WTC11 (cell line): ENCODE results near the gene SCRG1. TPM values are rescaled to one million over a fixed set of nuclear protein-coding genes. Genes with fewer than 3 reads are reported as not detected.

Source experiments
- ATAC-seq: fragments of 200-7000 bp; cut with Tn5 transposase; 2 replicates; pipeline ENCODE4 v1.10.0; 2021; ENCODE audit warnings: mild to moderate bottlenecking, moderate library complexity
- CTCF ChIA-PET: fragments of 300-600 bp; sonication (Branson Sonifier 250); formaldehyde crosslinking; loops from one replicate; lab custom pipeline; 2021; ENCODE audit warnings: antibody characterized with exemption; lab: Charles Lee
- POLR2A ChIA-PET: fragments of 350-600 bp; sonication (Branson Sonifier 250); formaldehyde crosslinking; loops from one replicate; lab custom pipeline; 2021; ENCODE audit warnings: antibody characterized with exemption; lab: Charles Lee
- DNase-seq: peaks from one replicate; pipeline ENCODE4 v3.0.0; 2021; ENCODE audit warnings: low spot score
- H3K27ac Mint-ChIP-seq: 2 replicates; pipeline ENCODE4 v1.8.0; 2021; ENCODE audit warnings: mixed read lengths
- H3K27me3 Mint-ChIP-seq: 2 replicates; pipeline ENCODE4 v1.8.0; 2021; ENCODE audit warnings: low read depth, mild to moderate bottlenecking, moderate library complexity, mixed read lengths
- H3K36me3 Mint-ChIP-seq: 2 replicates; pipeline ENCODE4 v1.8.0; 2021; ENCODE audit warnings: mixed read lengths
- H3K4me1 Mint-ChIP-seq: 2 replicates; pipeline ENCODE4 v1.8.0; 2022; ENCODE audit warnings: mixed read lengths
- H3K4me3 Mint-ChIP-seq: 2 replicates; pipeline ENCODE4 v1.8.0; 2021; ENCODE audit warnings: mild to moderate bottlenecking, moderate library complexity, mixed read lengths
- H3K9me3 Mint-ChIP-seq: 2 replicates; pipeline ENCODE4 v1.8.0; 2021; ENCODE audit warnings: mixed read lengths
- ATF1 ChIP-seq: sonication (generic); formaldehyde crosslinking; IDR thresholded peaks from 2 replicates; pipeline ENCODE4 v1.8.1; 2023; ENCODE audit warnings: mild to moderate bottlenecking, moderate library complexity, missing genetic modification reagents
- EMX1 ChIP-seq: fragments of 250-450 bp; sonication (Bioruptor Pico); IDR thresholded peaks from 2 replicates; pipeline ENCODE4 v1.8.0; 2021; ENCODE audit warnings: mild to moderate bottlenecking
- FOXJ3 ChIP-seq: sonication (generic); formaldehyde crosslinking; IDR thresholded peaks from 2 replicates; pipeline ENCODE4 v1.9.0; 2021; ENCODE audit warnings: missing genetic modification reagents, mild to moderate bottlenecking, borderline replicate concordance
- FOXK1 ChIP-seq: sonication (generic); formaldehyde crosslinking; IDR thresholded peaks from 2 replicates; pipeline ENCODE4 v1.8.0; 2022; ENCODE audit warnings: mild to moderate bottlenecking, moderate library complexity, missing genetic modification reagents
- FOXP1 ChIP-seq: sonication (generic); formaldehyde crosslinking; IDR thresholded peaks from 2 replicates; pipeline ENCODE4 v1.8.0; 2022; ENCODE audit warnings: missing genetic modification reagents, mild to moderate bottlenecking, moderate library complexity, borderline replicate concordance
- HMGA2 ChIP-seq: fragments of 250-450 bp; sonication (Bioruptor Pico); IDR thresholded peaks from 2 replicates; pipeline ENCODE4 v1.4.0; 2021; ENCODE audit warnings: mild to moderate bottlenecking, moderate library complexity
- JAZF1 ChIP-seq: fragments of 250-450 bp; sonication (Bioruptor Pico); IDR thresholded peaks from 2 replicates; pipeline ENCODE4 v1.9.0; 2021; ENCODE audit warnings: moderate library complexity, mild to moderate bottlenecking, inconsistent platforms
- JUN ChIP-seq: sonication (generic); formaldehyde crosslinking; IDR thresholded peaks from 2 replicates; pipeline ENCODE4 v1.8.0; 2023; ENCODE audit warnings: mild to moderate bottlenecking, missing genetic modification reagents
- KAT7 ChIP-seq: sonication (generic); formaldehyde crosslinking; IDR thresholded peaks from 2 replicates; pipeline ENCODE4 v1.8.1; 2023; ENCODE audit warnings: missing genetic modification reagents, mild to moderate bottlenecking, borderline replicate concordance
- NFATC4 ChIP-seq: fragments of 250-450 bp; sonication (Bioruptor Pico); IDR thresholded peaks from 2 replicates; pipeline ENCODE4 v1.9.0; 2021; ENCODE audit warnings: mild to moderate bottlenecking
- NFE2L1 ChIP-seq: sonication (generic); formaldehyde crosslinking; IDR thresholded peaks from 2 replicates; pipeline ENCODE4 v1.8.1; 2023; ENCODE audit warnings: missing genetic modification reagents
- NFYB ChIP-seq: sonication (generic); formaldehyde crosslinking; conservative IDR thresholded peaks from 2 replicates; pipeline ENCODE4 v1.8.0; 2022; ENCODE audit warnings: low read depth, missing genetic modification reagents
- TEAD4 ChIP-seq: sonication (generic); formaldehyde crosslinking; IDR thresholded peaks from 2 replicates; pipeline ENCODE4 v1.8.0; 2022; ENCODE audit warnings: mild to moderate bottlenecking, missing genetic modification reagents
- ZBTB21 ChIP-seq: sonication (generic); formaldehyde crosslinking; IDR thresholded peaks from 2 replicates; pipeline ENCODE4 v1.8.1; 2023; ENCODE audit warnings: mild to moderate bottlenecking, missing genetic modification reagents, borderline replicate concordance
- ZNF219 ChIP-seq: sonication (generic); formaldehyde crosslinking; IDR thresholded peaks from 2 replicates; pipeline ENCODE4 v1.8.0; 2023; ENCODE audit warnings: missing genetic modification reagents, mild to moderate bottlenecking, borderline replicate concordance
- ZNF232 ChIP-seq: sonication (generic); formaldehyde crosslinking; IDR thresholded peaks from 2 replicates; pipeline ENCODE4 v1.8.0; 2022; ENCODE audit warnings: mild to moderate bottlenecking, missing genetic modification reagents
- ZNF396 ChIP-seq: fragments of 250-450 bp; sonication (Bioruptor Pico); IDR thresholded peaks from 2 replicates; pipeline ENCODE4 v1.8.0; 2021; ENCODE audit warnings: mild to moderate bottlenecking, moderate library complexity, borderline replicate concordance
- ZNF416 ChIP-seq: fragments of 250-450 bp; sonication (Bioruptor Pico); IDR thresholded peaks from 2 replicates; pipeline ENCODE4 v1.9.0; 2021; ENCODE audit warnings: mild to moderate bottlenecking, inconsistent platforms
- ZNF423 ChIP-seq: fragments of 250-450 bp; sonication (Bioruptor Pico); IDR thresholded peaks from 2 replicates; pipeline ENCODE4 v2.1.2; 2022; ENCODE audit warnings: mild to moderate bottlenecking, moderate library complexity
- ZNF671 ChIP-seq: fragments of 250-450 bp; sonication (Bioruptor Pico); IDR thresholded peaks from 2 replicates; pipeline ENCODE4 v1.8.0; 2021; ENCODE audit warnings: mild to moderate bottlenecking
- total RNA-seq: library from RNA; stranded (reverse); gene quantifications from 3 replicates; pipeline ENCODE4 v1.2.3, GENCODE V29; 2021
- TF ChIP-seq, protein P1 (sequence below): fragments of 250-450 bp; sonication (Bioruptor Pico); IDR thresholded peaks from 2 replicates; pipeline ENCODE4 v1.9.0; 2021; ENCODE audit warnings: mild to moderate bottlenecking
- TF ChIP-seq, protein P2 (sequence below): fragments of 200-600 bp; IDR thresholded peaks from 2 replicates; pipeline ENCODE4 v1.8.0; 2022; ENCODE audit warnings: antibody characterized with exemption
- TF ChIP-seq, protein P3 (sequence below): sonication (generic); formaldehyde crosslinking; IDR thresholded peaks from 2 replicates; pipeline ENCODE4 v1.8.1; 2022; ENCODE audit warnings: mild to moderate bottlenecking, missing genetic modification reagents, moderate library complexity, borderline replicate concordance
- TF ChIP-seq, protein P4 (sequence below): fragments of 250-450 bp; sonication (Bioruptor Pico); IDR thresholded peaks from 2 replicates; pipeline ENCODE4 v1.8.0; 2021; ENCODE audit warnings: mild to moderate bottlenecking
- TF ChIP-seq, protein P5 (sequence below): sonication (generic); formaldehyde crosslinking; IDR thresholded peaks from 2 replicates; pipeline ENCODE4 v1.8.1; 2023; ENCODE audit warnings: mild to moderate bottlenecking, missing genetic modification reagents, moderate library complexity
- TF ChIP-seq, protein P6 (sequence below): sonication (generic); formaldehyde crosslinking; conservative IDR thresholded peaks from 2 replicates; pipeline ENCODE4 v1.8.1; 2023; ENCODE audit warnings: mild to moderate bottlenecking, low read depth, missing genetic modification reagents, moderate library complexity

Gene SCRG1
- total RNA-seq, 1 experiment from 2014 or later, result not detected

DNA sequence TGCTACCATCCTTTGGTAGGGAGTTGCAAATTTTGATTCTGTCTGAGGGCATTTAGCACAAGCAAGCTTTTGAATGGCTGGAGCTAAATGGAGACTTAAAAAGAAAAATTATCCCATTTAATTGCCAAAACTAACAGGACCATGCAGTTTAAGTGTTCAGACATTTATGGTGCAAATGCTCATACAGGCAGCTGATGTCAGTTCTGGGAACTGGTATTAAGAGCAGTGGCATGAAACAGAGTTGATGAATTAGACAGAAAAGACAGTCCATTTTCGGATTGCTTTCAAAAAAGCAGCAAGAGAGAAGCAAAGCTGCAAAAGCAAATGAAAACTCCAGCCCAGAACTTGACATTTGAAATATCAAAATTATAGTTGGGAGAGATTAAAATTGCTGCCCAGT lies 1.3 kb downstream of the SCRG1 start (continued):
- TF ChIP-seq, protein P1, sequence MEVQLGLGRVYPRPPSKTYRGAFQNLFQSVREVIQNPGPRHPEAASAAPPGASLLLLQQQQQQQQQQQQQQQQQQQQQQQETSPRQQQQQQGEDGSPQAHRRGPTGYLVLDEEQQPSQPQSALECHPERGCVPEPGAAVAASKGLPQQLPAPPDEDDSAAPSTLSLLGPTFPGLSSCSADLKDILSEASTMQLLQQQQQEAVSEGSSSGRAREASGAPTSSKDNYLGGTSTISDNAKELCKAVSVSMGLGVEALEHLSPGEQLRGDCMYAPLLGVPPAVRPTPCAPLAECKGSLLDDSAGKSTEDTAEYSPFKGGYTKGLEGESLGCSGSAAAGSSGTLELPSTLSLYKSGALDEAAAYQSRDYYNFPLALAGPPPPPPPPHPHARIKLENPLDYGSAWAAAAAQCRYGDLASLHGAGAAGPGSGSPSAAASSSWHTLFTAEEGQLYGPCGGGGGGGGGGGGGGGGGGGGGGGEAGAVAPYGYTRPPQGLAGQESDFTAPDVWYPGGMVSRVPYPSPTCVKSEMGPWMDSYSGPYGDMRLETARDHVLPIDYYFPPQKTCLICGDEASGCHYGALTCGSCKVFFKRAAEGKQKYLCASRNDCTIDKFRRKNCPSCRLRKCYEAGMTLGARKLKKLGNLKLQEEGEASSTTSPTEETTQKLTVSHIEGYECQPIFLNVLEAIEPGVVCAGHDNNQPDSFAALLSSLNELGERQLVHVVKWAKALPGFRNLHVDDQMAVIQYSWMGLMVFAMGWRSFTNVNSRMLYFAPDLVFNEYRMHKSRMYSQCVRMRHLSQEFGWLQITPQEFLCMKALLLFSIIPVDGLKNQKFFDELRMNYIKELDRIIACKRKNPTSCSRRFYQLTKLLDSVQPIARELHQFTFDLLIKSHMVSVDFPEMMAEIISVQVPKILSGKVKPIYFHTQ (CRISPR knock-in tag), result no peak
- TF ChIP-seq ATF1 (CRISPR knock-in tag), result no peak
- no peak for TF ChIP-seq ZNF396 (CRISPR knock-in tag)

DNA sequence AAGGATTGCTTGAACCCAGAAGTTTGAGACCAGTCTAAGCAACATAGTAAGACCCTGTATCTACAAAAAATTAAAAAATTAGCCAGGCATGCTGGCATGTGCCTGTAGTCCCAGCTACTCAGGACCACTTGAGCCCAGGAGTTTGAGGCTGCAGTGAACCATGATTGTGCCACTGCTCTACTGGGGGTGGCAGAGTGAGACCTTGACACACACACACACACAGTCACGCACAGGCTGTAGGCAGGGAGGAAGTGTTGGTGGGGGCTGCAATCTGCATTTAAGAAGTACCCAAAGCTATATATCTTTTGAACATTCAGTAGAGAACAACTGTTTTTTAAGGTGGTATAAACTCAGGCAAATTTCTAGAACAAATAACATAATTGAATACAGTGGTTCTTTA lies 7.2 kb downstream of the SCRG1 start:
- DNase-seq (no peak), ATAC-seq (no peak)
- Mint-ChIP-seq H3K4me3 (no peak overlapping the region), H3K27me3 (no peaks in the 10 kb centered on the region), H3K4me1 (no peaks in the 10 kb centered on the region), H3K9me3 (no peaks in the 10 kb centered on the region), H3K27ac (no peak overlapping the region), H3K36me3 (no peaks in the 10 kb centered on the region)
- CTCF ChIA-PET, result interaction anchor here (0.8 kb wide), 1 partner anchor 378 kb away, joined by 3 read pairs; no protein-coding TSS in a partner anchor
- POLR2A ChIA-PET, result no interaction called here
- TF ChIP-seq ZNF671 (CRISPR knock-in tag) (no peak), NFYB (CRISPR knock-in tag) (no peak), ZNF232 (CRISPR knock-in tag) (no peak), JAZF1 (no peak), ZBTB21 (no peak), FOXJ3 (CRISPR knock-in tag) (no peak), FOXP1 (CRISPR knock-in tag) (no peak)

DNA sequence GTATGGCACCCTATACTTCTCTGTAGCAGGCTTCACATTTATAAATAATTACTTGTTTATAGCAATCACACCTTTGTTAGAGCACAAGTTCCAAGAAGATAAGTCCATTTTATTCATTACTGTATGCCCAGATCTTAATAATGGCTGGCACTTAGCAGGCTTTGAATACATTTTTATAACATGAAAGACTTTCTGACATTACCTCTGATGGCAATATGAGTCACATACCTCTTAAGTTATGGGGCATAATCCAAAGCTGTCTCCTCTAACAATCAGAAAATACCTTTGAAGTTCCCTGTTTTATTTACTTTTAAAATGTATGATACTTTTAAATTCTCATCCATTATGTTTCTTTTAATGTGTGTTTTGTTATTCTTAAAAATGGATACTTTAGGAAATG lies 12.2 kb downstream of the SCRG1 start:
- peaks cover 10% of the 10 kb centered on the region for H3K4me1 Mint-ChIP-seq
- H3K27me3 Mint-ChIP-seq, result no peaks in the 10 kb centered on the region
- H3K4me3 Mint-ChIP-seq, result no peak overlapping the region
- ChIA-PET POLR2A (no interaction called here), CTCF (no interaction called here)
- TF ChIP-seq, protein P2, sequence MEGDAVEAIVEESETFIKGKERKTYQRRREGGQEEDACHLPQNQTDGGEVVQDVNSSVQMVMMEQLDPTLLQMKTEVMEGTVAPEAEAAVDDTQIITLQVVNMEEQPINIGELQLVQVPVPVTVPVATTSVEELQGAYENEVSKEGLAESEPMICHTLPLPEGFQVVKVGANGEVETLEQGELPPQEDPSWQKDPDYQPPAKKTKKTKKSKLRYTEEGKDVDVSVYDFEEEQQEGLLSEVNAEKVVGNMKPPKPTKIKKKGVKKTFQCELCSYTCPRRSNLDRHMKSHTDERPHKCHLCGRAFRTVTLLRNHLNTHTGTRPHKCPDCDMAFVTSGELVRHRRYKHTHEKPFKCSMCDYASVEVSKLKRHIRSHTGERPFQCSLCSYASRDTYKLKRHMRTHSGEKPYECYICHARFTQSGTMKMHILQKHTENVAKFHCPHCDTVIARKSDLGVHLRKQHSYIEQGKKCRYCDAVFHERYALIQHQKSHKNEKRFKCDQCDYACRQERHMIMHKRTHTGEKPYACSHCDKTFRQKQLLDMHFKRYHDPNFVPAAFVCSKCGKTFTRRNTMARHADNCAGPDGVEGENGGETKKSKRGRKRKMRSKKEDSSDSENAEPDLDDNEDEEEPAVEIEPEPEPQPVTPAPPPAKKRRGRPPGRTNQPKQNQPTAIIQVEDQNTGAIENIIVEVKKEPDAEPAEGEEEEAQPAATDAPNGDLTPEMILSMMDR, result no peak
- TF ChIP-seq KAT7 (no peak), HMGA2 (CRISPR knock-in tag) (no peak), TEAD4 (CRISPR knock-in tag) (no peak), NFATC4 (CRISPR knock-in tag) (no peak), FOXK1 (CRISPR knock-in tag) (no peak), ZNF219 (CRISPR knock-in tag) (no peak), NFE2L1 (CRISPR knock-in tag) (no peak), ZNF416 (no peak), ZNF423 (CRISPR knock-in tag) (no peak), JUN (CRISPR knock-in tag) (no peak), EMX1 (no peak)
- TF ChIP-seq, protein P3, sequence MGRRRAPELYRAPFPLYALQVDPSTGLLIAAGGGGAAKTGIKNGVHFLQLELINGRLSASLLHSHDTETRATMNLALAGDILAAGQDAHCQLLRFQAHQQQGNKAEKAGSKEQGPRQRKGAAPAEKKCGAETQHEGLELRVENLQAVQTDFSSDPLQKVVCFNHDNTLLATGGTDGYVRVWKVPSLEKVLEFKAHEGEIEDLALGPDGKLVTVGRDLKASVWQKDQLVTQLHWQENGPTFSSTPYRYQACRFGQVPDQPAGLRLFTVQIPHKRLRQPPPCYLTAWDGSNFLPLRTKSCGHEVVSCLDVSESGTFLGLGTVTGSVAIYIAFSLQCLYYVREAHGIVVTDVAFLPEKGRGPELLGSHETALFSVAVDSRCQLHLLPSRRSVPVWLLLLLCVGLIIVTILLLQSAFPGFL (CRISPR knock-in tag), result no peak
- TF ChIP-seq, protein P4, sequence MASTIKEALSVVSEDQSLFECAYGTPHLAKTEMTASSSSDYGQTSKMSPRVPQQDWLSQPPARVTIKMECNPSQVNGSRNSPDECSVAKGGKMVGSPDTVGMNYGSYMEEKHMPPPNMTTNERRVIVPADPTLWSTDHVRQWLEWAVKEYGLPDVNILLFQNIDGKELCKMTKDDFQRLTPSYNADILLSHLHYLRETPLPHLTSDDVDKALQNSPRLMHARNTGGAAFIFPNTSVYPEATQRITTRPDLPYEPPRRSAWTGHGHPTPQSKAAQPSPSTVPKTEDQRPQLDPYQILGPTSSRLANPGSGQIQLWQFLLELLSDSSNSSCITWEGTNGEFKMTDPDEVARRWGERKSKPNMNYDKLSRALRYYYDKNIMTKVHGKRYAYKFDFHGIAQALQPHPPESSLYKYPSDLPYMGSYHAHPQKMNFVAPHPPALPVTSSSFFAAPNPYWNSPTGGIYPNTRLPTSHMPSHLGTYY, result no peak
- TF ChIP-seq, protein P5, sequence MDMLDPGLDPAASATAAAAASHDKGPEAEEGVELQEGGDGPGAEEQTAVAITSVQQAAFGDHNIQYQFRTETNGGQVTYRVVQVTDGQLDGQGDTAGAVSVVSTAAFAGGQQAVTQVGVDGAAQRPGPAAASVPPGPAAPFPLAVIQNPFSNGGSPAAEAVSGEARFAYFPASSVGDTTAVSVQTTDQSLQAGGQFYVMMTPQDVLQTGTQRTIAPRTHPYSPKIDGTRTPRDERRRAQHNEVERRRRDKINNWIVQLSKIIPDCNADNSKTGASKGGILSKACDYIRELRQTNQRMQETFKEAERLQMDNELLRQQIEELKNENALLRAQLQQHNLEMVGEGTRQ (CRISPR knock-in tag), result no peak
- TF ChIP-seq, protein P6, sequence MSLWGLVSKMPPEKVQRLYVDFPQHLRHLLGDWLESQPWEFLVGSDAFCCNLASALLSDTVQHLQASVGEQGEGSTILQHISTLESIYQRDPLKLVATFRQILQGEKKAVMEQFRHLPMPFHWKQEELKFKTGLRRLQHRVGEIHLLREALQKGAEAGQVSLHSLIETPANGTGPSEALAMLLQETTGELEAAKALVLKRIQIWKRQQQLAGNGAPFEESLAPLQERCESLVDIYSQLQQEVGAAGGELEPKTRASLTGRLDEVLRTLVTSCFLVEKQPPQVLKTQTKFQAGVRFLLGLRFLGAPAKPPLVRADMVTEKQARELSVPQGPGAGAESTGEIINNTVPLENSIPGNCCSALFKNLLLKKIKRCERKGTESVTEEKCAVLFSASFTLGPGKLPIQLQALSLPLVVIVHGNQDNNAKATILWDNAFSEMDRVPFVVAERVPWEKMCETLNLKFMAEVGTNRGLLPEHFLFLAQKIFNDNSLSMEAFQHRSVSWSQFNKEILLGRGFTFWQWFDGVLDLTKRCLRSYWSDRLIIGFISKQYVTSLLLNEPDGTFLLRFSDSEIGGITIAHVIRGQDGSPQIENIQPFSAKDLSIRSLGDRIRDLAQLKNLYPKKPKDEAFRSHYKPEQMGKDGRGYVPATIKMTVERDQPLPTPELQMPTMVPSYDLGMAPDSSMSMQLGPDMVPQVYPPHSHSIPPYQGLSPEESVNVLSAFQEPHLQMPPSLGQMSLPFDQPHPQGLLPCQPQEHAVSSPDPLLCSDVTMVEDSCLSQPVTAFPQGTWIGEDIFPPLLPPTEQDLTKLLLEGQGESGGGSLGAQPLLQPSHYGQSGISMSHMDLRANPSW (CRISPR knock-in tag), result no peak
- ATAC-seq (no peak), DNase-seq (no peak)
- no peaks in the 10 kb centered on the region for H3K9me3 Mint-ChIP-seq
- H3K36me3 Mint-ChIP-seq, result no peaks in the 10 kb centered on the region
- no peak overlapping the region for H3K27ac Mint-ChIP-seq
